CD4-positive, alpha-beta memory T cell (primary cell): ENCODE measurements around the gene MRPL58. TPM values are rescaled to one million over a fixed set of nuclear protein-coding genes. Genes with fewer than 3 reads are reported as not detected.

ENCODE experiments used
- CTCF ChIA-PET: fragments of 350-600 bp; sonication (Branson Sonifier 250); formaldehyde crosslinking; loops from one replicate; lab custom pipeline; 2021; ENCODE audit warnings: inconsistent platforms; ENCODE audit not compliant: partially characterized antibody; lab: Charles Lee
- POLR2A ChIA-PET: fragments of 350-600 bp; sonication (Branson Sonifier 250); formaldehyde crosslinking; loops from one replicate; lab custom pipeline; 2021; ENCODE audit not compliant: partially characterized antibody; lab: Charles Lee
- DNase-seq, 5 donors: peaks; one replicate each; pipeline versions ENCODE4 v3.0.0 to v3.0.0-alpha.2; 2020 to 2022; ENCODE audit warnings: mixed read lengths in 1 of 5
- H3K27ac ChIP-seq: one replicate; pipeline ENCODE4 v1.7.0; 2013; ENCODE audit warnings: low read depth, low read length
- H3K27me3 ChIP-seq: 2 replicates; pipeline ENCODE4 v1.7.0; 2013; ENCODE audit warnings: mild to moderate bottlenecking, low read length, moderate library complexity; ENCODE audit not compliant: insufficient read depth
- H3K36me3 ChIP-seq: 2 replicates; pipeline ENCODE4 v1.7.0; 2013; ENCODE audit warnings: mild to moderate bottlenecking, low read length, moderate library complexity; ENCODE audit not compliant: insufficient read depth
- H3K4me1 ChIP-seq: 2 replicates; pipeline ENCODE4 v1.7.0; 2013; ENCODE audit warnings: mild to moderate bottlenecking, low read length, moderate library complexity; ENCODE audit not compliant: insufficient read depth
- H3K4me3 ChIP-seq, 2 donors: one replicate each; pipeline ENCODE4 v1.7.0; 2013; ENCODE audit warnings: low read length in 2 of 2, mild to moderate bottlenecking in 1 of 2
- H3K9me3 ChIP-seq, 2 donors: one replicate each; pipeline ENCODE4 v1.7.0; 2013; ENCODE audit warnings: low read length in 2 of 2, control low read depth in 1 of 2; ENCODE audit not compliant: control insufficient read depth in 1 of 2
- H3K27ac Mint-ChIP-seq, 7 donors: one replicate each; pipeline ENCODE4 v1.8.0; 2020 to 2021; ENCODE audit warnings: mixed read lengths in 7 of 7, mild to moderate bottlenecking in 6 of 7, inconsistent platforms in 3 of 7, moderate library complexity in 3 of 7
- H3K27me3 Mint-ChIP-seq, 2 donors: one replicate each; pipeline ENCODE4 v1.8.0; 2020 to 2021; ENCODE audit warnings: mixed read lengths in 2 of 2
- H3K36me3 Mint-ChIP-seq, 2 donors: one replicate each; pipeline ENCODE4 v1.8.0; 2020 to 2021; ENCODE audit warnings: mixed read lengths in 2 of 2, inconsistent platforms in 1 of 2, mild to moderate bottlenecking in 1 of 2
- H3K4me1 Mint-ChIP-seq, 4 donors: one replicate each; pipeline ENCODE4 v1.8.0; 2020 to 2021; ENCODE audit warnings: mixed read lengths in 4 of 4, mild to moderate bottlenecking in 1 of 4
- H3K4me3 Mint-ChIP-seq, 8 donors: one replicate each; pipeline ENCODE4 v1.8.0; 2020 to 2021; ENCODE audit warnings: mixed read lengths in 8 of 8, mild to moderate bottlenecking in 7 of 8, moderate library complexity in 6 of 8, inconsistent platforms in 3 of 8
- H3K9me3 Mint-ChIP-seq, 8 donors: one replicate each; pipeline ENCODE4 v1.8.0; 2020 to 2021; ENCODE audit warnings: mixed read lengths in 8 of 8, mild to moderate bottlenecking in 5 of 8, inconsistent platforms in 3 of 8, moderate library complexity in 1 of 8
- intact Hi-C: fragments of 100-400 bp; cut with micrococcal nuclease; formaldehyde crosslinking; loops from one replicate; pipeline ENCODE4 v1.15.1; 2023
- polyA plus RNA-seq, 2 donors: library from polyadenylated mRNA; unstranded; fragments of 300-500 nt; fragmentation: Illumina TruSeq; gene quantifications; one replicate each; pipeline ENCODE4 v1.2.3, GENCODE V29; 2021
- total RNA-seq, 2 experiments: library from RNA; stranded (reverse); gene quantifications; one replicate each; pipeline ENCODE4 v1.2.3, GENCODE V29; 2021

MRPL58 gene
- total and polyA plus RNA-seq, 4 experiments from 2014 or later: 22.6 to 62.2 (median 41.6) TPM

- no peak overlapping the region for H3K27ac ChIP-seq
- intact Hi-C loops: no loop called here
- H3K36me3 ChIP-seq: no peaks in the 10 kb centered on the region
- ChIA-PET POLR2A (interaction anchor here (0.8 to 4.3 kb wide), 8 partner anchors 21 to 77 kb away, joined by 3 to 91 read pairs (median 20); partner anchors contain the start of genes ATP5PD, CDR2L, HID1 and KCTD2), CTCF (interaction anchor here (1.3 to 9.5 kb wide), 13 partner anchors 11 to 191 kb away, joined by 3 to 89 read pairs (median 15); partner anchors contain the start of genes ATP5PD, CDR2L and KCTD2)
- Mint-ChIP-seq H3K4me1 (peaks cover 19 to 36% (median 28%) of the 10 kb centered on the region in 4 donors), H3K27me3 (peaks cover 0 to 2% of the 10 kb centered on the region in 2 donors), H3K9me3 (peaks cover 0 to 2% (median 0%) of the 10 kb centered on the region in 8 donors), H3K36me3 (peaks cover 7 to 11% of the 10 kb centered on the region in 2 donors), H3K4me3 (peak overlapping the region; percentile 20 to 95 (median 60)), H3K27ac (peak overlapping the region in 4 of 7 donors; percentile 35 to 80 (median 45))
- no peaks in the 10 kb centered on the region for H3K27me3 ChIP-seq
- peak in 1 of 5 donors; percentile 13 for DNase-seq
- H3K4me1 ChIP-seq: peaks cover 19% of the 10 kb centered on the region
- no peak overlapping the region for H3K4me3 ChIP-seq
- no peaks in the 10 kb centered on the region for H3K9me3 ChIP-seq
Observed at GRCh38 chr17:75010683-75011400, 1.6 kb upstream of the MRPL58 start.

- H3K27ac ChIP-seq: no peak overlapping the region
- Mint-ChIP-seq H3K27ac (peak overlapping the region in 6 of 7 donors; percentile 35 to 94 (median 85)), H3K36me3 (peaks cover 9 to 13% of the 10 kb centered on the region in 2 donors), H3K9me3 (peaks cover 0 to 2% (median 0%) of the 10 kb centered on the region in 8 donors), H3K27me3 (peaks cover 0 to 2% of the 10 kb centered on the region in 2 donors), H3K4me3 (peak overlapping the region; percentile 93 to 98 (median 96)), H3K4me1 (peaks cover 20 to 39% (median 31%) of the 10 kb centered on the region in 4 donors)
- no peaks in the 10 kb centered on the region for H3K27me3 ChIP-seq
- POLR2A ChIA-PET: interaction anchor here (0.8 to 4.3 kb wide), 18 partner anchors 20 to 394 kb away, joined by 3 to 91 read pairs (median 12); partner anchors contain the start of genes ATP5PD, CDR2L, FDXR and GRB2
- no peak for DNase-seq
- peaks cover 2% of the 10 kb centered on the region for H3K36me3 ChIP-seq
- no peak overlapping the region for H3K4me3 ChIP-seq
- CTCF ChIA-PET: interaction anchor here (0.8 to 9.5 kb wide), 22 partner anchors 8 to 238 kb away, joined by 3 to 89 read pairs (median 9); partner anchors contain the start of genes ATP5PD, CDR2L and KCTD2
- peaks cover 19% of the 10 kb centered on the region for H3K4me1 ChIP-seq
- no peaks in the 10 kb centered on the region for H3K9me3 ChIP-seq
- intact Hi-C loops: loop anchor here (1.0 kb wide), 5 partner anchors 25 to 98 kb away; partner anchors contain the start of genes ARMC7 and ATP5PD
Observed at GRCh38 chr17:75011401-75012095, 922 bp upstream of the MRPL58 start.

GRCh38 chr17:75012096-75012345 is 449 bp upstream of the MRPL58 start:
- ChIA-PET POLR2A (interaction anchor here (0.9 to 4.3 kb wide), 22 partner anchors 13 to 394 kb away, joined by 3 to 91 read pairs (median 10); partner anchors contain the start of genes ATP5PD, CDR2L, FDXR and GRB2), CTCF (interaction anchor here (0.8 to 9.5 kb wide), 23 partner anchors 8 to 237 kb away, joined by 3 to 89 read pairs (median 8); partner anchors contain the start of genes ATP5PD, CDR2L and KCTD2)
- Mint-ChIP-seq H3K27me3 (no peaks in the 10 kb centered on the region), H3K27ac (peak overlapping the region in 6 of 7 donors; percentile 80 to 94 (median 92)), H3K4me3 (peak overlapping the region; percentile 93 to 98 (median 96)), H3K36me3 (peaks cover 13 to 18% of the 10 kb centered on the region in 2 donors), H3K4me1 (peaks cover 20 to 44% (median 32%) of the 10 kb centered on the region in 4 donors), H3K9me3 (peaks cover 0 to 2% (median 0%) of the 10 kb centered on the region in 8 donors)
- H3K27me3 ChIP-seq: no peaks in the 10 kb centered on the region
- H3K9me3 ChIP-seq: no peaks in the 10 kb centered on the region
- peak in 1 of 5 donors; percentile 4 for DNase-seq
- intact Hi-C loops: loop anchor here (1.0 kb wide), 5 partner anchors 24 to 97 kb away; partner anchors contain the start of genes ARMC7 and ATP5PD
- H3K4me3 ChIP-seq: peak overlapping the region in 1 of 2 donors; percentile 90
- H3K27ac ChIP-seq: peak overlapping the region; percentile 71
- peaks cover 6% of the 10 kb centered on the region for H3K36me3 ChIP-seq
- H3K4me1 ChIP-seq: peaks cover 19% of the 10 kb centered on the region

GRCh38 chr17:75013092-75013559 is 656 bp downstream of the MRPL58 start:
- Mint-ChIP-seq H3K27me3 (no peaks in the 10 kb centered on the region), H3K4me3 (peak overlapping the region; percentile 93 to 98 (median 96)), H3K27ac (peak overlapping the region; percentile 80 to 94 (median 92)), H3K36me3 (peaks cover 13 to 22% of the 10 kb centered on the region in 2 donors), H3K9me3 (peaks cover 0 to 2% (median 0%) of the 10 kb centered on the region in 8 donors), H3K4me1 (peaks cover 22 to 44% (median 33%) of the 10 kb centered on the region in 4 donors)
- CTCF ChIA-PET: interaction anchor here (0.9 to 9.5 kb wide), 23 partner anchors 9 to 188 kb away, joined by 3 to 89 read pairs (median 8); partner anchors contain the start of genes ATP5PD, CDR2L, HID1 and KCTD2
- peak overlapping the region; percentile 71 for H3K27ac ChIP-seq
- DNase-seq: no peak
- intact Hi-C loops: no loop called here
- H3K4me1 ChIP-seq: peaks cover 19% of the 10 kb centered on the region
- H3K36me3 ChIP-seq: peaks cover 6% of the 10 kb centered on the region
- H3K27me3 ChIP-seq: no peaks in the 10 kb centered on the region
- no peaks in the 10 kb centered on the region for H3K9me3 ChIP-seq
- POLR2A ChIA-PET: interaction anchor here (0.8 to 4.3 kb wide), 28 partner anchors 9 to 503 kb away, joined by 3 to 91 read pairs (median 8); partner anchors contain the start of genes ARMC7, ATP5PD, CDR2L and FDXR
- H3K4me3 ChIP-seq: peak overlapping the region; percentile 85 to 90

GRCh38 chr17:75019146-75019545 is 6.7 kb downstream of the MRPL58 start:
- Mint-ChIP-seq H3K4me3 (no peak overlapping the region), H3K9me3 (peaks cover 0 to 2% (median 0%) of the 10 kb centered on the region in 8 donors), H3K27ac (no peak overlapping the region), H3K4me1 (peaks cover 14 to 19% (median 17%) of the 10 kb centered on the region in 4 donors), H3K36me3 (peaks cover 46 to 59% of the 10 kb centered on the region in 2 donors), H3K27me3 (no peaks in the 10 kb centered on the region)
- H3K4me3 ChIP-seq: no peak overlapping the region
- ChIA-PET POLR2A (no interaction called here), CTCF (interaction anchor here (0.8 to 2.0 kb wide), 3 partner anchors 11 to 58 kb away, joined by 3 to 8 read pairs (median 3); no protein-coding TSS in a partner anchor)
- H3K4me1 ChIP-seq: no peaks in the 10 kb centered on the region
- intact Hi-C loops: no loop called here
- peaks cover 45% of the 10 kb centered on the region for H3K36me3 ChIP-seq
- no peaks in the 10 kb centered on the region for H3K9me3 ChIP-seq
- no peak for DNase-seq
- H3K27ac ChIP-seq: no peak overlapping the region
- no peaks in the 10 kb centered on the region for H3K27me3 ChIP-seq

GRCh38 chr17:75019710-75020109 is 7.2 kb downstream of the MRPL58 start:
- Mint-ChIP-seq H3K9me3 (peaks cover 0 to 2% (median 0%) of the 10 kb centered on the region in 8 donors), H3K27me3 (no peaks in the 10 kb centered on the region), H3K4me1 (peaks cover 12 to 20% (median 17%) of the 10 kb centered on the region in 4 donors), H3K27ac (peak overlapping the region in 1 of 7 donors; percentile 57), H3K4me3 (no peak overlapping the region), H3K36me3 (peaks cover 46 to 58% of the 10 kb centered on the region in 2 donors)
- Histone ChIP-seq H3K4me1 (peaks cover 1% of the 10 kb centered on the region), H3K27ac (no peak overlapping the region), H3K27me3 (no peaks in the 10 kb centered on the region), H3K36me3 (peaks cover 45% of the 10 kb centered on the region), H3K4me3 (no peak overlapping the region), H3K9me3 (no peaks in the 10 kb centered on the region)
- intact Hi-C loops: no loop called here
- no peak for DNase-seq
- ChIA-PET CTCF (interaction anchor here (0.8 to 2.0 kb wide), 3 partner anchors 10 to 58 kb away, joined by 3 to 8 read pairs (median 3); no protein-coding TSS in a partner anchor), POLR2A (no interaction called here)
